GM18873 (cell line): ENCODE results near the gene TESK2.
"Not testable (repeated sequence)": the region's sequence is repeated elsewhere in the genome, so short reads cannot be mapped to it uniquely, and the experiment has no call there.

ENCODE experiments used
- ATAC-seq: cut with Tn5 transposase; IDR thresholded peaks from one replicate; pipeline ENCODE4 v1.9.1; 2021; ENCODE audit warnings: mild to moderate bottlenecking, moderate library complexity, moderate number of reproducible peaks; ENCODE audit not compliant: unreplicated experiment, low FRiP score

The TESK2 gene

GRCh38 chr1:45384213-45384612, 106.8 kb downstream of the TESK2 start:
- not testable (repeated sequence) for ATAC-seq

- no peak for ATAC-seq
Observed at GRCh38 chr1:45383191-45383590, 107.8 kb downstream of the TESK2 start.

- ATAC-seq, result no peak
Observed at GRCh38 chr1:45381243-45381642, 109.7 kb downstream of the TESK2 start.

- ATAC-seq, result no peak
Observed at GRCh38 chr1:45380730-45381129, 110.2 kb downstream of the TESK2 start.

- ATAC-seq, result no peak
Observed at GRCh38 chr1:45380125-45380524, 110.8 kb downstream of the TESK2 start.

GRCh38 chr1:45379524-45379923, 111.4 kb downstream of the TESK2 start:
- ATAC-seq, result no peak

- no peak for ATAC-seq
Observed at GRCh38 chr1:45378184-45378583, 112.8 kb downstream of the TESK2 start.

- no peak for ATAC-seq
Observed at GRCh38 chr1:45375104-45376090, 115.6 kb downstream of the TESK2 start.

GRCh38 chr1:45373573-45373972, 117.4 kb downstream of the TESK2 start:
- no peak for ATAC-seq

- no peak for ATAC-seq
Observed at GRCh38 chr1:45370575-45370974, 120.4 kb downstream of the TESK2 start.

- no peak for ATAC-seq
Observed at GRCh38 chr1:45365051-45365450, 125.9 kb downstream of the TESK2 start.

GRCh38 chr1:45364294-45364693, 126.7 kb downstream of the TESK2 start:
- ATAC-seq, result no peak

- ATAC-seq, result not testable (repeated sequence)
Observed at GRCh38 chr1:45360981-45361380, 130.0 kb downstream of the TESK2 start.

GRCh38 chr1:45359882-45360513, 131.0 kb downstream of the TESK2 start:
- no peak for ATAC-seq

GRCh38 chr1:45356186-45356585, 134.8 kb downstream of the TESK2 start:
- no peak for ATAC-seq

- no peak for ATAC-seq
Observed at GRCh38 chr1:45355683-45356082, 135.3 kb downstream of the TESK2 start.

- no peak for ATAC-seq
Observed at GRCh38 chr1:45354838-45355237, 136.1 kb downstream of the TESK2 start.

- no peak for ATAC-seq
Observed at GRCh38 chr1:45353685-45354084, 137.3 kb downstream of the TESK2 start.

- no peak for ATAC-seq
Observed at GRCh38 chr1:45351508-45351907, 139.5 kb downstream of the TESK2 start.

GRCh38 chr1:45348966-45349677, 141.8 kb downstream of the TESK2 start:
- ATAC-seq, result no peak

GRCh38 chr1:45348609-45348965, 142.4 kb downstream of the TESK2 start:
- ATAC-seq, result no peak
